GM18951 (cell line): ENCODE results near the gene MMRN2.
"Not testable (repeated sequence)": the region's sequence is repeated elsewhere in the genome, so short reads cannot be mapped to it uniquely, and the experiment has no call there.

Experiments
- POLR2A ChIP-seq: IDR thresholded peaks from 4 replicates; pipeline ENCODE4 v1.6.1; 2011; ENCODE audit warnings: mild to moderate bottlenecking; ENCODE audit not compliant: insufficient read length, insufficient read depth; ENCODE audit errors: extremely low read depth
- in situ Hi-C: fragments of 300-500 bp; cut with MboI; formaldehyde crosslinking; loops from one replicate; pipeline ENCODE4 v1.12.0; 2022; ENCODE audit warnings: low sequenced_read_pairs, mixed read lengths, inconsistent platforms; ENCODE audit not compliant: unreplicated experiment

The MMRN2 gene

DNA sequence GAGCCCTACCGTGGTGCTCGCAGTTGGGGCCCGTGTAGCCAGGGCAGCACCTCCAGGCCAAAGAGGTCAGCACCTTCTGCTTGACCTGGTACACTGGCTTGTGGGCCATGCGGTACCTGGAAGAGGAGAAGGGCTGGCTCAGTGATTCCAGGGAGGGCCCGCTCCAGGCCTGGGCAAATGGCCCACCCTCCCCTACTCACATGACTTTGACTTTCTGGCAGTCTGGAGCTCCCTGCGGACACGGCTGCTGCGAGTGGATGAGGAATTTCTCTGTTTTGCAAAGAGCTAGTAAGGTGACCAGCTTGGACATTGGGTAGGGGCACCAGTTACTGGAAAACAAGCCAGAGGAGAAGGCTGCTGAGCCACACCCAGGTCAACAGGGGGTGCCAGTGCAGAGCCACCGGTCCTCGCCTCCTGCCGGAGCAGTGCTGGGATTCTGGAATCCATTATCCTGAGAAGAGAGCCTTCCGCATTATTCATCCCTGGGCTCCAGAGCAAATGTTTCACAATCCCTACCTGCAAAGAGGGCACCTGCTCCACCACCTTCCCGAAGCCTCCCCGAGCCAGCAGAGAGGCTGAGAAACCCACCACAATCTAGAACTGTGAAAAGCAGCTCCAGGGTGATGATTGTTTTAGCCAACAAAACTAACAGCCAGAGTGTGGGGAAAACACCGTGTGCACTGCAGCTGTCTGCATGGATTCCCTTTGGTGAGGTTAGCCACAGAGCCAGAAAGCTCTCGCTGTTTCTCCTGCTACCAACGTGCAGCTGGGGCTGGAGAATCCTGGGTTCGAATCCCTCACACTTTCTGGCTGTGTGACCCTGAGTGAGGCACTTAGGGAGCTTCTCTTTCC, 11.8 kb downstream of the MMRN2 start:
- no peak for TF ChIP-seq POLR2A
- in situ Hi-C loops, result no loop called here

DNA sequence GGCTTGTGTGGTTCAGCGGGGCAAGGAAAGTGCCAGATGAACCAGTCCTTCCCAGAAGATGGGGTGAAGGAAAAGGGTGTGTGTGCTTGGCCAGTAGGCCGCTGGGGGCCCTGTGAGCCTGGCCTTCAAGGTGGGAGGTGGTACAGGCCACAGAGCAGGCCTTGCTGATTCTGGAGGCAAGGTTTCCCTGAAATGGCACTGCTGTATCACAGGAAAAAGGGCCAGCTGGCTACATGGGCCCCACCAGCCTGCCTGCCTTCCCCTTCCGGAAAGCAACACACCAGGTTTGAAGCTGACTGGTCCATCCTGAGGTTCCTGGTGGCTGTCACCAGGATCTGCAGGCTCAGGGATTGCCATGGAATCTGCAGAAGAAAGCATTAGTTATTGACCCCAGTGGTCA, 12.5 kb downstream of the MMRN2 start:
- in situ Hi-C loops, result no loop called here
- TF ChIP-seq POLR2A, result no peak

DNA sequence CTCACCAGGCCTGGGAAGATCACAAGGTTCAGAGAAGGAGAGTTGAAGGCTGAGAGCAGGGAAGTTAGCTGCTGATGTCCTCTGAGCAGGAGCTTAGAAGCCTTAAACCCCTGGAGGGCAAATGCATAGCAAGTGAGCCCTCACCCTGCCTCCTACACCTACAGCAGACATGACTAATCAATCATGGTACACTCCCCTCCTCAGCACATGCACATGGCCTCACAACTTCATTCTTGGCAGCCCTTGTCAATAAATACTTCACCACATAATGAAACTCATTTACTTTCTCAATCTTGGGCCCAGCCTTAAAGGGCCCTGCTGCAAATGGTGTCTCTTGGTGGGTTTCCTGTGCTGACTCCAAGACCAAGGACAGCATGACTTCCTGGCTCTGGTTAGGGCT, 12.9 kb downstream of the MMRN2 start:
- in situ Hi-C loops, result no loop called here
- TF ChIP-seq POLR2A, result no peak

DNA sequence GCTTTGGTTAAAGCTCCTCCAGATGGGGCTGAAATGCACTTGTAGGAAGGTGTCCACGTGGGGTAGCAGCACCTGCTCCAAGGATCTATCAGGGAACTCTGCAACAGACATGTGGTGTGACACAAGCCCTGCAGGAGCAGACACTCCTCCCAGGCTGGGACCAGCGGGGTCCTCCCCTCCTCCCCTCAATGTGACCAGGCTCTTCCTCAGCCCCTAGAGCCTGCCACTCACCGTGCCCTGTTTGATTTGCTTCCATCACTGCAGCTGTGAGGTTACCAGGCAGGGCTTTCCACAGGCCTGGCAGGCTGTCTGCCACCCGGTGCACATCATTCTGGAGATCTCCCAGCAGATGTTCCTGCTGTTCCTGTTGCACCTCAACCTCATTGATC, 13.4 kb downstream of the MMRN2 start:
- in situ Hi-C loops, result no loop called here
- no peak for TF ChIP-seq POLR2A

DNA sequence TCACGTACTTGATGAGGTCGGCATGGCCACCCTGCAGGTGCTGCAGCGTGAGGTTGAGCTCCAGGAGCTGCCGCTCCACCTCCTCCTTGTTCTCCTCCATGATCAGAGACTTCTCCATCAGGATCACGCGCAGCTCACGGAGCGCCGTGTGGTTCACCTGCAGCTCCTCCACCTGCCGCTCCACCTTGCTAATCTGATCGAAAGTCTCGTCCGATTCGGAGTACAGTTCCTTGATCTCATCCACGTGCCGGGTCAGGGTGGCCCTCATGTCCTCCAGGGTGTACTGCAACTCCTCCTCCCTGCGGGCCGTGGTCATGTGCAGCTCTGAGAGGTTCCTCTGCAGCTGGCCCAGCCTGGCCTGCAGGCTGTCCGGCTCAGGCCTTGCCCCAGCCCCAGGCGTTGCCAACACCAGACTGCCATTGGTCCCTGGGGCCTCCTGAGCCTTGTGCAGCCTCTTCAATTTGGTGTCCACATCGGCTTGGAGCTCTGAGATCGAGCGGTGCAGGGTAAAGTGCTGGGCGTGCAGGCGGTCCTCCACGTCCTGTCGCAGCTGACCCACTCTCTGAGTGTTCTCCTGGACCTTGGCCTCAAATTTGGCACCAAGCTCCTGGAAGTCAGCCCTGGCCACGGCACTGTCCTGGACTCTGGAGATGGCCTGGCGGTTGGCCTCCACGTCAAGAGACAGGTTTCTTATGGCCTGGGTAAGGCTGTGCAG, 13.9 kb downstream of the MMRN2 start:
- in situ Hi-C loops, result no loop called here

DNA sequence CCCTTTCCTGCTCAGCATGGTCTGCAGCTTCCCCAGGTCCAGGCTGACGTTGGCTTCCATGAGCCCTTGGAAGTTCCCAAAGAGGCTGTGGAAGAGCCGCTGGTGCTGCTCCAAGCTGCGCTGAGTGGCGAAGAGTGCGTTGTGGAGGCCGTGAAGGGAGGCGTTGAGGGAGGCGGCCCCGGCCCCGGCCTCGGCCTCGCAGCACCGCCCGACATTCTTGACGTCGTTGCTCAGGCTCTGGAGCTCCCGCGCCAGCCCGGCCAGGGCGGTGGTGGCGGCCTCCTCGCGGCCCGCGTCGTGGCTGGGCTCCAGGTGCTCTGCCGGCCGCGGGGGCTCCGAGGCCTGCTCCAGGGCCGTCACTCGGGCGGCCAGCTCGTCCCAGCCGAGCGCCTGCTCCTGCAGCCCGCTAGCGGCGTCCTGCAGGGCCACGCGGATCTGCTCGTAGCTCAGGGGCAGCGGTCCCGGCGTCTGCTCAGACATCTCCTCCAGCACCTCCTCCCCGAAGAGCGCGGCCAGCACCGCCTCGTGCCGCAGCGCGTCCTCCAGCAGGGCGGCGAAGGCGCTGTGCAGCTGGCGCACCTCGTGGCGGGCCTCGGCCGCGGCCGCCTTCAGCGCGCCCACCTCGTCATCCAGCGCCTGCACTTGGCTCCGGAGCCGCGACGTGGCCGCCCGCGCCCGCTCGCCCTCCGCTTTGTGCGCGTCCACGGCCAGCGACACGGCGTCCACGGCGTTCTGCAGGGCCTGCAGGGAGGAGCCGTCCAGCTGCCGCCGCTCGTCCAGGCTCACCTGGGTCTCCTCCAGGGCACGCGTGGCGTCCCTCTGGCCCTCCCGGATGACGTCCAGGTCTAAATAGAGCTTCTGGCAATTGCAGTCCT, 14.7 kb downstream of the MMRN2 start:
- in situ Hi-C loops, result no loop called here
- no peak for TF ChIP-seq POLR2A

More for the DNA sequence above, 13.9 kb downstream of the MMRN2 start:
- TF ChIP-seq POLR2A, result no peak

DNA sequence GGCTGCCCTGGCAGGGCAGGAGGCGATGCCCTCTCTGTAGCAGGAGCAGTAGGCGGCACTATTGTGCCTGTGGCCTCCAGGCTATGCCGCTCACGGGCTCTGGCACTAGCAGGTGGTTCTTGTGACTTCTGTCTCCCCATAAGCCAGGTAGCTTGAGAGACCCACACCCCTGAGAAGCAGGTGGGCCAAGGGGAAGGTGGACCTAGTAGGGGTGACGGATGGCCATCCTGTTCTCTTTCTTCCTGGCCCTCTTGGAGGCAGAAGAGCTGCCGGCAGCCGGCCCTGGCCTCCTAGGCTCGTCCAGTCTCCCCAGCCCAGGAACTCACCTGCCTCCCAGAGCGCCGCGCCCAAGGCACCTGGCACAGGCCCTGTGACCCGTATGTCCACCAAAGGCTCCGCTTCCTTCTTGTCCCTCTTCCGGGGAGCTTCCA, 15.4 kb downstream of the MMRN2 start:
- no peak for TF ChIP-seq POLR2A
- in situ Hi-C loops, result no loop called here

DNA sequence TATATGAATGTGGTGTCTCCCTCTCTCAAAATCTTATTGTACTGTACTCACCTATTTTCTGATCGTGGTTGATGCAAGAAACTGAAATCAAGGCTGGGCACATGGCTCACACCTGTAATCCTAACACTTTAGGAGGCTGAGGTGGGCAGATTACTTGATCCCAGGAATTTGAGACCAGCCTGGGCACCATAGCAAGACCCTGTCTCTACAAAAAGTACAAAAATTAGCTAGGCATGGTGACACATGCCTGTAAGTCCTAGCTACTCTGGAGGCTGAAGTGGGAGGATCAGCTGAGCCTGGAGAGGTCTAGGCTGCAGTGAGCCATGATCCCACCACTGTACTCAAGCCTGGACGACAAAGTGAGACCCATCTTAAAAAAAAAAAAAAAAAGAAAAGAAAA, 16.0 kb downstream of the MMRN2 start:
- in situ Hi-C loops, result no loop called here
- TF ChIP-seq POLR2A, result no peak

DNA sequence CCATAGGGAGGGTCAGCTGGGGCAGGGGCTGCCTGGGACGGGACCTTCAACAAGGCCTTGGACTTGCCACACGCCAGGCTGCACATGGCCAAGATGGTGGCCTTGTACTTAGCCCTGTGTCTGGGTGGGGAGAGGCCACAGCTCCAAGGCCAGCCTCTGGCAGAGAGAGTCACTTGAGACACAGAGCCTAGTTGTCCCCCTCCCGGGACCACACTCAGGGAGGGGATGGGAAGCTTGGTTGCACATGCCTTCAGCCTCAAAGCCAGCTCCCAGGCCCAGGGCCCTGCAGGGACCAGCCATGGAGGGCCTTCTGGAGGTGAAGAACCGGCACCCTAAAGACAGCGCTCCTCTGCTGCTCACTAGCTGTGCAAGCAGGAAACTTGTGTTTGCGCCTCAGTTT, 16.7 kb downstream of the MMRN2 start:
- in situ Hi-C loops, result no loop called here
- no peak for TF ChIP-seq POLR2A

DNA sequence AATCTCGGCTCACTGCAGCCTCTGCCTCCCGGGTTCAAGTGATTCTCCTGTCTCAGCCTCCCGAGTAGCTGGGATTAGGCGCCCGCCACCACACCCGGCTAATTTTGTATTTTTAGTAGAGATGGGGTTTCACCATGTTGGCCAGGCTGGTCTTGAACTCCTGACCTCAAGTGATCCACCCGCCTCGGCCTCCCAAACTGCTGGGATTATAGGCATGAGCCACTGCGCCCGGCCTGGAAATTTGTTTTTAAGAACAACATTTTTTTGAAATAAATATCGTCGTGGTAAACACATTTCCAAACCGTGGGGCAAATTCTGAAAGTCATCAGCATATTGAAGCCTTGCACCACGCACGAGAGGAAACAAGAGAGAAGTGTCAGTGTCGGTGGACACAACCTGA, 17.3 kb downstream of the MMRN2 start:
- in situ Hi-C loops, result not testable (repeated sequence)

DNA sequence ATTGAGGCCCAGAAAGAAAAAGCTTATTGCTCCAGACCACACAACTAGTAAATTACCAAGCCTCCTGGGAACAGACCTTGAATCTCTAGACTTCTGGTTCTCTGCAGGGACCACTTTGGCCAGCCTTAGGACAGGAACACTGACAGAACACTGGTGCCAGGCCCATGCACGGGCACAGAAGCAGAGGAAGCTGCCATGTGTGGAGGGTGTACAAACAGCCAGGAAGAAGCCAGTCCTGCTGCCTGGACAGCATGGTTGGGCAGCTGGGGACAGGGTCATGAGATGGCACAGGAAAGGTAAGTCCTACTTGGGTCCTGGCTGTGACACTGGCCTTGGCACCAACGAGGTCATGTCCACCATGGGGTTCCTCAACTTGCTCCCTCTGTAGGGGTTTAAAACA, 19.2 kb downstream of the MMRN2 start:
- in situ Hi-C loops, result no loop called here
- no peak for TF ChIP-seq POLR2A

DNA sequence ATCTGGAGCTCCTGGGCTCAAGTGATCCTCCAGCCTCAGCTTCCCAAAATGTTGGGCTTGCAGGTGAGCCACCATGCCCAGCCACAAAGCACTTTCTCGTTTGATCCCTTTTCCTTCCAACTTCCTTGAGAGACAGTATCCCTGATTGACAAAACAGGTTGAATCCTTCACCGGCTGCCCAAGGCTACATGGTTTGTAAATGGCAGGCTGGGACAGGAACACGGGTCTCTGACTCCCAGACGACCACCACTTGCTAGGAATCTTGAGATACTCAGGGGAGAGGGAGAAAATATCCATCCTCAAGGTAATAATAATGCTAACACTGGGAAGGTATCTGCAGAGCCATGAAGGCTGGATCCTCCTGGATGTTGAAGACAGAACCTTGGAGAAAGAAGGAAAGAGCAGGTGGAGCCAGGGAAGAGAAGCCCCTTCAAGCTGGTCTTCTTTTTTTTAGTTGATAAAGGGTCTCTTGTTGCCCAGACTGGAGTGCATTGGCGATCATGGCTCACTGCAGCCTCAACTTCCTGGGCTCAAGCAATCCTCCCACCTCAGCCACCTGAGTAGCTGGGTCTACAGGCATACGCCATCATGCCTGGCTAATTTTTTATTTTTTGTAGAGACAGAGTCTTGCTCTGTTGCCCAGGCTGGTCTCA, 19.8 kb downstream of the MMRN2 start:
- in situ Hi-C loops, result no loop called here

DNA sequence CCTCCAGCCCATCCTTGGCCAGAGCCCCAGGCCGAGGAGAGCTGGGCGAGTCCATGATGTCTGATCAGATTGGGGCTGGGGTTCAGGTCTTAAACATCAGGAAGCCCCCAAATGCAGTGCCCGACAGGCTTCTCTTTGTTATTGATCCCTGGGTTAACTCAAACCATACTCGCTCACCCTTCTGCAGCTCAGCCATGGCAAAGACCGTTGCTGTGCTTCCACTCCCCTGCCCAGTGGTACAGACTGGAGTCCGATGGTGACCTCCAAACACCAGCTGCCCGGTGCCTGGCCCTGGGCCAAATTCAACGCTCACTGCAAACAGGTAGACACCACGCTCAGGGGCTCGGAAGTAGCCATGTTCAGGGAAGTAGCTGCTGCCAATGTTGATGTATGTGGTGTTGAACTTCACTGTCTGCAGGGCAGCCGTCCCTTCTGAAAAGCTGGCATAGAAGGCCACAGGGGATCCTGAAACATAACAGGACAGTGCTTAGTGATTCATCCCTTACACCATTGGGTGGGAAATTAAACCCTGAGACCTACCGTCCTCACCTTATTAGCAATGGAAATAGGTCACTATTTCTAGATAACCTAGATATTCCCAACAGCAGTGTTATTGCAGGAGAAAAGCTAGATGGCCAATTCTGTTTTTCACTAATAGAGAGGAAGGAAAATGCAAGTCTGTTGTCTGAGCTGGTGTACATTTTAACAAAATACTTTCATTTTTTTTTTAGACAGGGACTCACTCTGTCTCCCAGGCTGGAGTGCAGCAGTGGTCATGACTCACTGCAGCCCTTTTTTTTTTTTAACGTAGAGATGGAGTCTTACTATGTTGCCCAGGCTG, 20.5 kb downstream of the MMRN2 start:
- TF ChIP-seq POLR2A, result no peak
- in situ Hi-C loops, result no loop called here

More for the DNA sequence above, 19.8 kb downstream of the MMRN2 start:
- no peak for TF ChIP-seq POLR2A

DNA sequence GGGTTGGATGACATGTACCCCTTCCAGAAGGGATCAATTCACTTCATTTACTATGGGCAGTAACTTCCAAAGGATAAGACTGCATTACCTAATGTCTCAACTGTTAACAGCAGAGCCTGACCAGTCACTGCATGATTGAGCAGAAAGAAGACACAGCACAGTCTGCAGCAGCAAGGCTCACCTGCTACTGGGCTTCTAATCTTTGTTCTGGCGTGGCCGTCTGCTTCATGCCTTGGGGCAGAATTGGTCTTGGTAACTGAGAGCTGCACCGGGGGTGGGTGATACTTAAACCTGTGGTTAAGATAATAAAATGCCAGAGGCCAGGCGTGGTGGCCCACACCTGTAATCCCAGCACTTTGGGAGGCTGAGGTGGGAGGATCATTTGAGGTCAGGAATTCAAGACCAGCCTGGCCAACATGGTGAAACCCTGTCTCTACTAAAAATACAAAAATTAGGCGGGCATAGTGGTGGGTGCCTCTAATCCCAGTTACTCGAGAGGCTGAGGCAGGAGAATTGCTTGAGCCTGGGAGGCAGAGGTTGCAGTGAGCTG, 23.2 kb downstream of the MMRN2 start:
- in situ Hi-C loops, result not testable (repeated sequence)
